Purkinje cell (primary cell): ENCODE data around the gene PGA4. TPM values are rescaled to one million over a fixed set of nuclear protein-coding genes. Genes with fewer than 3 reads are reported as not detected.

Source experiments
- polyA plus RNA-seq: library from polyadenylated mRNA; unstranded; fragments of >200 nt; fragmentation: Nextera tagmentation; gene quantifications from 2 replicates; pipeline ENCODE4 v1.2.1, GENCODE V29; 2014

Gene PGA4
- polyA plus RNA-seq, result not detected in 2 replicates

DNA sequence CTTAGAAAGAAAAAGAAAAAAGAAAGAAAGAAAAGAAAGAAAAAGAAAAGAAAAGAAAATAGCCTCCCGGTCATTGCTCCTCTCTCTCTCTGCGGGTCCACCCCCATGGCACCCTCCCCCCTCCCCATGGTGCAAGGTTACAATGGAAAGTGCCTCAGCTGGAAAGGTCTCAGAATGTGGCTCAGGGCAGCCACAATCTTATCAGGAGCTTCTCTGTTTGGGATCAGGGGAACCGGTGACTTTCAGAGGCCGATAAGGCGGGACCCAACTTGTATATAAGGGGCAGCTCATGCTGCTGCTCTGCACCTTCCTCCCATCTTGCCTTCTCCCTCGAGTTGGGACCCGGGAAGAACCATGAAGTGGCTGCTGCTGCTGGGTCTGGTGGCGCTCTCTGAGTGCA is at the start of gene PGA4:
Gene PGA4, plus strand, starts transcription at position 301 of the 400 bp plus-strand sequence. Its CDS starts 54 bp downstream, at position 355.

DNA sequence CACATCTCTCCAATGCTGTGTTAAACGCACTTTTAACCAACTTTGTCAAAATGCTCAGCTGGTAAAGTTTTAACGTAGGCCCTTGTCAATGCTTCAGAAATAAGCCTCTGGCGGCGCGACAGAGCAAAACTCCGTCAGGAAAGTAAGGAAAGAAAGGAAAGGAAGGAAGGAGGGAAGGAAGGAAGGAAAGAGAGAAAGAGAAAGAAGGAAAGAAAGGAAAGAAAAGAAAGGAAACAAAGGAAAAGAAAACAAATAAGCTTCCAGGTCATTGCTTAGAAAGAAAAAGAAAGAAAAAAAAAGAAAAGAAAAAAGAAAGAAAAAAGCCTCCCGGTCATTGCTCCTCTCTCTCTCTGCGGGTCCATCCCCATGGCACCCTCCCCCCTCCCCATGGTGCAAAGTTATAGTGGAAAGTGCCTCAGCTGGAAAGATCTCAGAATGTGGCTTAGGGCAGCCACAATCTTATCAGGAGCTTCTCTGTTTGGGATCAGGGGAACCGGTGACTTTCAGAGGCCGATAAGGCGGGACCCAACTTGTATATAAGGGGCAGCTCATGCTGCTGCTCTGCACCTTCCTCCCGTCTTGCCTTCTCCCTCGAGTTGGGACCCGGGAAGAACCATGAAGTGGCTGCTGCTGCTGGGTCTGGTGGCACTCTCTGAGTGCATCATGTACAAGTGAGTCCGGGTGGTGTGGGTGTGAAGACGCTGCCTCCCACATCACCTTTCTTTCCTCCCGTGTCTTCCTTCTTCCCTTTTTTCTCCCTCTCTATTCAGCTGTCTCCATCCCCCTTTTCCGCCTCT is 19.0 kb upstream of the PGA4 start, which contains the start of gene PGA3:
Gene PGA3, plus strand, starts transcription at position 566 of the 797 bp plus-strand sequence. Its CDS starts 50 bp downstream, at position 616.

DNA sequence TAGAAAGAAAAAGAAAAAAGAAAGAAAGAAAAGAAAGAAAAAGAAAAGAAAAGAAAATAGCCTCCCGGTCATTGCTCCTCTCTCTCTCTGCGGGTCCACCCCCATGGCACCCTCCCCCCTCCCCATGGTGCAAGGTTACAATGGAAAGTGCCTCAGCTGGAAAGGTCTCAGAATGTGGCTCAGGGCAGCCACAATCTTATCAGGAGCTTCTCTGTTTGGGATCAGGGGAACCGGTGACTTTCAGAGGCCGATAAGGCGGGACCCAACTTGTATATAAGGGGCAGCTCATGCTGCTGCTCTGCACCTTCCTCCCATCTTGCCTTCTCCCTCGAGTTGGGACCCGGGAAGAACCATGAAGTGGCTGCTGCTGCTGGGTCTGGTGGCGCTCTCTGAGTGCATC is 18.7 kb downstream of the PGA4 start, which contains the start of gene PGA5:
Gene PGA5, plus strand, starts transcription at position 301 of the 400 bp plus-strand sequence. Its CDS starts 52 bp downstream, at position 353.

Other genes with a start within 250 kb of the PGA4 start
- gene CD5, start 119.9 kb upstream of the PGA4 start, polyA plus RNA-seq, result not detected in 2 replicates
- 1.6 and 1.7 TPM in 2 replicates for gene VPS37C, start 60.9 kb upstream of the PGA4 start, polyA plus RNA-seq
- not detected in 2 replicates for gene PGA3, start 18.8 kb upstream of the PGA4 start, polyA plus RNA-seq
- not detected in 2 replicates for gene PGA5, start 18.8 kb downstream of the PGA4 start, polyA plus RNA-seq
- gene VWCE, start 73.0 kb downstream of the PGA4 start, polyA plus RNA-seq, result not detected in 2 replicates
- 47.9 and 53.9 TPM in 2 replicates for gene DDB1, start 110.8 kb downstream of the PGA4 start, polyA plus RNA-seq
- gene TKFC, start 110.9 kb downstream of the PGA4 start, polyA plus RNA-seq, result 1.8 and 11.6 TPM in 2 replicates
- 1.8 and 2.4 TPM in 2 replicates for gene CYB561A3, start 139.5 kb downstream of the PGA4 start, polyA plus RNA-seq
- 65.8 and 67.2 TPM in 2 replicates for gene TMEM138, start 140.0 kb downstream of the PGA4 start, polyA plus RNA-seq
- gene TMEM216, start 170.2 kb downstream of the PGA4 start, polyA plus RNA-seq, result 7.4 and 11.2 TPM in 2 replicates
- 7.9 and 11.2 TPM in 2 replicates for gene CPSF7, start 207.6 kb downstream of the PGA4 start, polyA plus RNA-seq
- gene SDHAF2, start 207.8 kb downstream of the PGA4 start, polyA plus RNA-seq, result 51.7 and 57.9 TPM in 2 replicates